SK-N-SH (cell line): ENCODE data around the gene CASQ1. TPM values are rescaled to one million over a fixed set of nuclear protein-coding genes. Genes with fewer than 3 reads are reported as not detected.

Source experiments
- CTCF ChIA-PET: fragments of 300-600, 350-600 bp; formaldehyde crosslinking; extraction: SDS; loops from one replicate; lab custom pipeline; 2021; lab: Yijun Ruan, JAX
- POLR2A ChIA-PET: fragments of 350-600 bp; sonication (Branson Sonifier 250); formaldehyde crosslinking; extraction: SDS; loops from one replicate; lab custom pipeline; 2020; ENCODE audit warnings: antibody characterized with exemption, inconsistent platforms; lab: Yijun Ruan, JAX
- DNase-seq: peaks from one replicate; pipeline ENCODE4 v3.0.0; 2012
- H2AFZ ChIP-seq: fragments of 200-600 bp; sonication (generic); 2 replicates; pipeline ENCODE4 v1.8.1; 2016; ENCODE audit warnings: antibody characterized with exemption, mild to moderate bottlenecking, low read depth
- H3F3A ChIP-seq: fragments of 200-600 bp; sonication (generic); replicated peaks from 2 replicates; pipeline ENCODE3; 2016; ENCODE audit warnings: antibody characterized with exemption, mild to moderate bottlenecking; ENCODE audit not compliant: insufficient read depth
- H3K27ac ChIP-seq, 2 experiments: fragments of 200-500 bp in 1 of 2; fragments of 200-600 bp in 1 of 2; sonication (Bioruptor generic) in 1 of 2; sonication (generic), shearing (Covaris generic) in 1 of 2; 2 replicates each; pipeline versions ENCODE4 v1.5.1 to v1.6.1; 2014 to 2016; ENCODE audit warnings: low read depth in 2 of 2, inconsistent platforms in 1 of 2, low read length in 1 of 2, mild to moderate bottlenecking in 1 of 2, mixed read lengths in 1 of 2
- H3K27me3 ChIP-seq: fragments of 200-600 bp; sonication (generic), shearing (Covaris generic); 2 replicates; pipeline ENCODE4 v1.6.1; 2016; ENCODE audit warnings: mixed run types; ENCODE audit not compliant: insufficient read depth
- H3K36me3 ChIP-seq, 2 experiments: fragments of 200-500 bp in 1 of 2; fragments of 200-600 bp in 1 of 2; sonication (Bioruptor generic) in 1 of 2; sonication (generic) in 1 of 2; replicated peaks in 1 of 2; 2 replicates each; pipeline versions ENCODE3 to v1.5.1; 2014 to 2016; ENCODE audit warnings: low read length in 1 of 2, mild to moderate bottlenecking in 1 of 2; ENCODE audit not compliant: insufficient read depth in 2 of 2, control insufficient read depth in 1 of 2
- H3K4me1 ChIP-seq, 2 experiments: fragments of 200-500 bp in 1 of 2; fragments of 200-600 bp in 1 of 2; sonication (Bioruptor generic) in 1 of 2; sonication (generic), shearing (Covaris generic) in 1 of 2; 2 replicates each; pipeline versions ENCODE4 v1.5.1 to v1.6.1; 2014 to 2016; ENCODE audit warnings: low read depth in 1 of 2, low read length in 1 of 2, mixed run types in 1 of 2; ENCODE audit not compliant: insufficient read depth in 2 of 2, control insufficient read depth in 1 of 2
- H3K4me2 ChIP-seq: fragments of 200-600 bp; sonication (generic), shearing (Covaris generic); 2 replicates; pipeline ENCODE4 v1.6.1; 2017; ENCODE audit warnings: mixed run types
- H3K4me3 ChIP-seq, 2 experiments: fragments of 200-500 bp in 1 of 2; fragments of 200-600 bp in 1 of 2; sonication (Bioruptor generic) in 1 of 2; sonication (generic), shearing (Covaris generic) in 1 of 2; 2 replicates each; pipeline versions ENCODE4 v1.5.1 to v1.8.1; 2014 to 2016; ENCODE audit warnings: low read depth in 2 of 2, inconsistent platforms in 1 of 2, low read length in 1 of 2, mild to moderate bottlenecking in 1 of 2, mixed read lengths in 1 of 2, moderate library complexity in 1 of 2
- H3K79me2 ChIP-seq: fragments of 200-600 bp; sonication (generic); 2 replicates; pipeline ENCODE4 v1.8.1; 2017; ENCODE audit warnings: mild to moderate bottlenecking; ENCODE audit not compliant: insufficient read depth
- H3K9ac ChIP-seq: fragments of 200-600 bp; sonication (generic); 2 replicates; pipeline ENCODE4 v1.6.1; 2017; ENCODE audit warnings: mixed run types
- H3K9me2 ChIP-seq: fragments of 200-600 bp; sonication (generic); 2 replicates; pipeline ENCODE4 v1.6.1; 2017; ENCODE audit warnings: mixed run types
- H3K9me3 ChIP-seq: fragments of 200-600 bp; sonication (generic); 2 replicates; pipeline ENCODE4 v1.6.1; 2017; ENCODE audit warnings: mixed run types, mild to moderate bottlenecking, moderate library complexity
- H4K20me1 ChIP-seq: fragments of 200-600 bp; sonication (generic); 2 replicates; pipeline ENCODE4 v1.6.1; 2017; ENCODE audit warnings: mild to moderate bottlenecking, mixed run types; ENCODE audit not compliant: insufficient read depth
- CHD2 ChIP-seq: fragments of 150-350 bp; IDR thresholded peaks from 2 replicates; pipeline ENCODE4 v1.6.1; 2018; ENCODE audit warnings: low read length; ENCODE audit not compliant: partially characterized antibody
- CTCF ChIP-seq: fragments of 200-600 bp; sonication (generic); IDR thresholded peaks from 2 replicates; pipeline ENCODE4 v1.6.1; 2017; ENCODE audit warnings: antibody characterized with exemption, mild to moderate bottlenecking, moderate library complexity
- EP300 ChIP-seq, 2 experiments: IDR thresholded peaks; 2 replicates each; pipeline versions ENCODE4 v1.4.0 to v1.6.1; 2012; ENCODE audit warnings: borderline replicate concordance in 1 of 2, low read depth in 1 of 2, low read length in 1 of 2
- EZH2phosphoT487 ChIP-seq: fragments of 200-600 bp; sonication (generic); IDR thresholded peaks from 2 replicates; pipeline ENCODE4 v1.6.1; 2017; ENCODE audit warnings: low read depth, mixed run types, mild to moderate bottlenecking, antibody characterized with exemption, moderate library complexity, borderline replicate concordance
- FOSL2 ChIP-seq: IDR thresholded peaks from 2 replicates; pipeline ENCODE4 v1.4.0; 2012; ENCODE audit warnings: low read depth, mild to moderate bottlenecking, moderate library complexity, borderline replicate concordance
- FOXJ3 ChIP-seq: sonication (generic); formaldehyde crosslinking; IDR thresholded peaks from 2 replicates; pipeline ENCODE4 v1.5.1; 2020; ENCODE audit warnings: mild to moderate bottlenecking, missing genetic modification reagents
- FOXM1 ChIP-seq: IDR thresholded peaks from 2 replicates; pipeline ENCODE4 v1.4.0; 2012; ENCODE audit warnings: low read depth, mild to moderate bottlenecking
- IRF3 ChIP-seq: fragments of 150-350 bp; IDR thresholded peaks from 2 replicates; pipeline ENCODE4 v1.6.1; 2016; ENCODE audit warnings: mild to moderate bottlenecking, low read depth, low read length
- MXI1 ChIP-seq: IDR thresholded peaks from 2 replicates; pipeline ENCODE4 v1.6.1; 2012; ENCODE audit warnings: mild to moderate bottlenecking, low read depth, low read length, improper control_type of control experiment
- NFIC ChIP-seq: IDR thresholded peaks from 2 replicates; pipeline ENCODE4 v1.4.0; 2012; ENCODE audit warnings: borderline replicate concordance
- NRF1 ChIP-seq: IDR thresholded peaks from 2 replicates; pipeline ENCODE4 v1.6.1; 2012; ENCODE audit warnings: low read depth, mild to moderate bottlenecking, low read length
- RFX5 ChIP-seq: IDR thresholded peaks from 2 replicates; pipeline ENCODE4 v1.6.1; 2012; ENCODE audit warnings: mild to moderate bottlenecking, improper control_type of control experiment, low read length
- RXRA ChIP-seq: IDR thresholded peaks from 2 replicates; pipeline ENCODE4 v1.4.0; 2012; ENCODE audit warnings: low read depth, mild to moderate bottlenecking, borderline replicate concordance
- SMC3 ChIP-seq: IDR thresholded peaks from 2 replicates; pipeline ENCODE4 v1.6.1; 2012; ENCODE audit warnings: low read depth, low read length, improper control_type of control experiment
- TAF1 ChIP-seq: IDR thresholded peaks from 2 replicates; pipeline ENCODE4 v1.6.1; 2012; ENCODE audit warnings: low read depth, mild to moderate bottlenecking, low read length, moderate library complexity, borderline replicate concordance
- TCF12 ChIP-seq: IDR thresholded peaks from 2 replicates; pipeline ENCODE4 v1.4.0; 2012
- ZBTB33 ChIP-seq: IDR thresholded peaks from 2 replicates; pipeline ENCODE4 v1.4.0; 2012; ENCODE audit warnings: low read depth, borderline replicate concordance
- polyA plus RNA-seq, 3 experiments: library from polyadenylated mRNA; depleted of rRNA; stranded (reverse); fragments of >200 nt; gene quantifications; 2 replicates each; pipeline ENCODE4 v1.2.3, GENCODE V29; 2012
- TF ChIP-seq, protein P1 (sequence below): IDR thresholded peaks from 2 replicates; pipeline ENCODE4 v1.4.0; 2012; ENCODE audit warnings: low read depth

CASQ1 gene
- polyA plus RNA-seq, 1 of the 3 experiments (the other 2 are of a cell fraction), result 0.08 TPM

- no peaks in the 10 kb centered on the region for H3K9me3 ChIP-seq
- H3K27me3 ChIP-seq, result no peaks in the 10 kb centered on the region
- ChIA-PET CTCF (interaction anchor here (1.6 kb wide), 1 partner anchor 23 kb away, joined by 13 read pairs; no protein-coding TSS in a partner anchor), POLR2A (interaction anchor here (1.1 kb wide), 1 partner anchor 9 kb away, joined by 3 read pairs; no protein-coding TSS in a partner anchor)
- no peak overlapping the region for H3K4me2 ChIP-seq
- H4K20me1 ChIP-seq, result peaks cover 8% of the 10 kb centered on the region
- DNase-seq, result no peak
- H3K27ac ChIP-seq, result peak overlapping the region in 1 of 2 experiments; percentile 9; a peak in 1 of 4 replicates
- H3K4me3 ChIP-seq, result no peak overlapping the region
- no peak overlapping the region for H2AFZ ChIP-seq
- H3K36me3 ChIP-seq, result peaks cover 72 to 94% of the 10 kb centered on the region in 2 experiments
- H3K9ac ChIP-seq, result no peak overlapping the region
- peaks cover 11 to 21% of the 10 kb centered on the region in 2 experiments; a peak in 3 of 4 replicates for H3K4me1 ChIP-seq
- H3K9me2 ChIP-seq, result no peaks in the 10 kb centered on the region
- peaks cover 58% of the 10 kb centered on the region for H3F3A ChIP-seq
- H3K79me2 ChIP-seq, result peaks cover 10% of the 10 kb centered on the region
- no peak for TF ChIP-seq CTCF
- no peak for TF ChIP-seq RXRA
- TF ChIP-seq EZH2phosphoT487, result no peak
- no peak for TF ChIP-seq RFX5
- TF ChIP-seq TAF1, result no peak
- no peak for TF ChIP-seq MXI1
- TF ChIP-seq IRF3, result no peak
- no peak for TF ChIP-seq FOSL2
- no peak for TF ChIP-seq SMC3
- no peak for TF ChIP-seq EP300 (IDR thresholded peaks at IDR 0.05; ENCODE audit: borderline replicate concordance in 1 of 2, low read depth in 1 of 2, low read length in 1 of 2)
- no peak for TF ChIP-seq NFIC
- no peak for TF ChIP-seq ZBTB33
- TF ChIP-seq FOXM1, result no peak
- no peak for TF ChIP-seq FOXJ3 (CRISPR knock-in tag)
- no peak for TF ChIP-seq NRF1
- no peak for TF ChIP-seq CHD2
- TF ChIP-seq, protein P1, sequence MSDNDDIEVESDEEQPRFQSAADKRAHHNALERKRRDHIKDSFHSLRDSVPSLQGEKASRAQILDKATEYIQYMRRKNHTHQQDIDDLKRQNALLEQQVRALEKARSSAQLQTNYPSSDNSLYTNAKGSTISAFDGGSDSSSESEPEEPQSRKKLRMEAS, result no peak
- TF ChIP-seq TCF12, result no peak
Observed at GRCh38 chr1:160216301-160216700, 25.9 kb downstream of the CASQ1 start.
